OCI-LY7 (cell line): Measurements from ENCODE around the gene PRKCI. TPM values are rescaled to one million over a fixed set of nuclear protein-coding genes. Genes with fewer than 3 reads are reported as not detected.

Source experiments
- BruUV-seq: library from RNA; stranded (reverse); fragments of 400-500 nt; replicated peaks from 2 replicates; lab custom pipeline; 2021; lab: Mats Ljungman, UMichigan
- CTCF ChIA-PET: fragments of 300-600 bp; sonication (Branson Sonifier 250); formaldehyde crosslinking; loops from one replicate; lab custom pipeline; 2022; ENCODE audit warnings: antibody characterized with exemption; ENCODE audit not compliant: unreplicated experiment; lab: Charles Lee
- POLR2A ChIA-PET: fragments of 300-600 bp; sonication (Branson Sonifier 250); formaldehyde crosslinking; loops from one replicate; lab custom pipeline; 2022; ENCODE audit warnings: antibody characterized with exemption; lab: Charles Lee
- DNase-seq: peaks from one replicate; pipeline ENCODE4 v3.0.0-alpha.2; 2015; ENCODE audit warnings: low spot score
- H2AFZ ChIP-seq: fragments of 200-600 bp; sonication (generic), shearing (Covaris generic); 2 replicates; pipeline ENCODE4 v1.6.1; 2014; ENCODE audit warnings: mild to moderate bottlenecking, antibody characterized with exemption, low read length, moderate library complexity
- H3K27ac ChIP-seq: fragments of 200-600 bp; sonication (generic); 2 replicates; pipeline ENCODE4 v1.5.1; 2014; ENCODE audit warnings: mixed run types, low read depth, mild to moderate bottlenecking, moderate library complexity, low read length, inconsistent platforms; ENCODE audit not compliant: poor library complexity, severe bottlenecking
- H3K36me3 ChIP-seq: fragments of 200-600 bp; sonication (generic); 2 replicates; pipeline ENCODE4 v1.6.1; 2014; ENCODE audit warnings: mild to moderate bottlenecking, antibody characterized with exemption, low read length, moderate library complexity, mixed read lengths; ENCODE audit not compliant: insufficient read depth
- H3K4me1 ChIP-seq: fragments of 200-600 bp; sonication (generic); 2 replicates; pipeline ENCODE4 v1.5.1; 2014; ENCODE audit warnings: mild to moderate bottlenecking, low read length; ENCODE audit not compliant: insufficient read depth, poor library complexity, severe bottlenecking
- H3K4me2 ChIP-seq: fragments of 200-600 bp; sonication (generic); 2 replicates; pipeline ENCODE4 v1.6.1; 2014; ENCODE audit warnings: mild to moderate bottlenecking, low read length
- H3K4me3 ChIP-seq: fragments of 200-600 bp; sonication (generic); 2 replicates; pipeline ENCODE4 v1.5.1; 2014; ENCODE audit warnings: mild to moderate bottlenecking, low read depth, low read length; ENCODE audit not compliant: poor library complexity, severe bottlenecking
- H3K79me2 ChIP-seq: fragments of 200-600 bp; sonication (generic); 2 replicates; pipeline ENCODE4 v1.6.1; 2016; ENCODE audit warnings: low read depth, mild to moderate bottlenecking, low read length, moderate library complexity, mixed read lengths; ENCODE audit not compliant: insufficient read depth
- H3K9me2 ChIP-seq: fragments of 200-600 bp; sonication (generic); 2 replicates; pipeline ENCODE4 v1.6.1; 2016; ENCODE audit warnings: mild to moderate bottlenecking, low read length, mixed read lengths; ENCODE audit not compliant: insufficient read depth
- H3K9me3 ChIP-seq: fragments of 200-600 bp; sonication (generic); 2 replicates; pipeline ENCODE4 v1.6.1; 2014; ENCODE audit warnings: mild to moderate bottlenecking, mixed run types, low read length, mixed read lengths
- H4K20me1 ChIP-seq: fragments of 200-600 bp; sonication (generic); 2 replicates; pipeline ENCODE4 v1.6.1; 2014; ENCODE audit warnings: mild to moderate bottlenecking, antibody characterized with exemption, low read length, moderate library complexity, mixed read lengths; ENCODE audit not compliant: insufficient read depth
- CTCF ChIP-seq: fragments of 200-600 bp; sonication (generic); conservative IDR thresholded peaks from 2 replicates; pipeline ENCODE4 v1.5.1; 2014; ENCODE audit warnings: mild to moderate bottlenecking, antibody characterized with exemption, low read length, moderate library complexity, mixed read lengths
- EZH2phosphoT487 ChIP-seq: fragments of 200-600 bp; sonication (generic); IDR thresholded peaks from 2 replicates; pipeline ENCODE4 v1.6.1; 2018; ENCODE audit warnings: low read depth, borderline replicate concordance, mild to moderate bottlenecking, mixed run types, antibody characterized with exemption, low read length, moderate library complexity, mixed read lengths
- intact Hi-C: fragments of 100-400 bp; cut with micrococcal nuclease; formaldehyde crosslinking; loops from one replicate; pipeline ENCODE4 v1.10.0; 2022; ENCODE audit not compliant: unreplicated experiment
- total RNA-seq, 2 experiments: library from RNA; depleted of rRNA in 1 of 2; stranded (reverse); fragments of >200 nt in 1 of 2; shearing (Covaris generic) in 1 of 2; gene quantifications; 2 replicates each; pipeline ENCODE4 v1.2.3, GENCODE V29; 2014 to 2022

PRKCI gene
- total RNA-seq, 2 experiments from 2014 or later: 27.6 to 36.2 TPM

GRCh38 chr3:170321321-170322034 lies 99.3 kb downstream of the PRKCI start:
- CTCF ChIA-PET: no interaction called here
- intact Hi-C loops: no loop called here
- no peak for DNase-seq
- H2AFZ ChIP-seq: no peak overlapping the region
- H3K4me2 ChIP-seq: no peak overlapping the region
- H3K27ac ChIP-seq: no peak overlapping the region
- BruUV-seq: no TSS peak
- no peak for TF ChIP-seq CTCF
- no peak for TF ChIP-seq EZH2phosphoT487
- H3K79me2 ChIP-seq: no peaks in the 10 kb centered on the region
- H3K9me2 ChIP-seq: no peaks in the 10 kb centered on the region
- no peaks in the 10 kb centered on the region for H4K20me1 ChIP-seq
- no peaks in the 10 kb centered on the region for H3K4me1 ChIP-seq
- H3K9me3 ChIP-seq: peaks cover 5% of the 10 kb centered on the region; the same call in 1 of the 2 replicates
- POLR2A ChIA-PET: interaction anchor here (0.6 to 0.7 kb wide), 4 partner anchors 71 to 556 kb away, joined by 3 to 5 read pairs (median 3); no protein-coding TSS in a partner anchor
- H3K4me3 ChIP-seq: no peak overlapping the region
- H3K36me3 ChIP-seq: no peaks in the 10 kb centered on the region

DNA sequence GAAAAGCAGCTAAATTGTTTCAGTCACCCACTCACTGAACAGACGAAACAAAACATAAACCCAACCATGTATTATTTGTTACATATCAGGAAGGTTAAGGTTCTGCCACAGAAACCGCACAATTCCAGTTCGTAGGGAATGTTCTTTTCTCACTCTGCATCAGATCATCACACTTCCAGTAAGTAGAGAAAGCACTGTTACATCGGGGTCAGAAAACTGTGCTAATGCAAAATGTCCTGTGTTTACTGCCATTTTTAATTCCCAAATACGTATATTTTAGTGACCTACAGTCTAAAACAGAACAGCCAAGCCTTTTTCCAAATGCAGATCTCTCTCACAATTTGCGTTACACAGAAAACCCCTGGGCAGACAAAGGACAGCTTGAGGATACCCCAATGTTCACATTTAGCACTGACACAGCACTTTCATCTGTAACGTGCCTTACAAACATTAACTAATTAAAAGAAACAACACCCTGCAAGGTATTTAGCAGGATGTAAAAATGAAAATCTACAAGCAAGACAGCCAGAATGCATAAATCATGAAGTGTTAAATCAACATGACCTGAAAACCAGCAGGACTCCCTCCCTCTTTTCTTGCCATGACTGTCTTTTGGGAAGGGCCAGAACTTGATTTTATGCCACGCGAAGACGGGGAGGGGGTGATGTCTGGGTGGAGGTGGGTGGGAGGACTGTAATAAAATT lies 100.5 kb downstream of the PRKCI start:
- no peaks in the 10 kb centered on the region for H3K4me1 ChIP-seq
- no peak for DNase-seq
- no peak overlapping the region for H3K4me3 ChIP-seq
- H3K27ac ChIP-seq: no peak overlapping the region
- intact Hi-C loops: no loop called here
- H3K36me3 ChIP-seq: no peaks in the 10 kb centered on the region
- H3K9me2 ChIP-seq: no peaks in the 10 kb centered on the region
- no TSS peak for BruUV-seq
- H3K9me3 ChIP-seq: peaks cover 17% of the 10 kb centered on the region
- H3K79me2 ChIP-seq: no peaks in the 10 kb centered on the region
- TF ChIP-seq EZH2phosphoT487: no peak
- TF ChIP-seq CTCF: no peak
- no peak overlapping the region; the same call in 1 of the 2 replicates for H2AFZ ChIP-seq
- CTCF ChIA-PET: no interaction called here
- no peaks in the 10 kb centered on the region for H4K20me1 ChIP-seq
- no peak overlapping the region for H3K4me2 ChIP-seq
- POLR2A ChIA-PET: interaction anchor here (0.7 kb wide), 1 partner anchor 154 kb away, joined by 3 read pairs; no protein-coding TSS in a partner anchor
